SH-SY5Y (cell line): Measurements from ENCODE around the gene TMEM107.

Source experiments
- GATA2 ChIP-seq: IDR thresholded peaks from 2 replicates; pipeline ENCODE4 v1.6.1; 2011; ENCODE audit warnings: mild to moderate bottlenecking, low read depth, low read length
- GATA3 ChIP-seq: IDR thresholded peaks from 2 replicates; pipeline ENCODE4 v1.6.1; 2011; ENCODE audit warnings: low read depth, mild to moderate bottlenecking, low read length, moderate library complexity

GRCh38 chr17:8128125-8128784 lies 47.9 kb downstream of the TMEM107 start:
- TF ChIP-seq GATA3 = no peak
- TF ChIP-seq GATA2 = no peak
